GM19463 (cell line): ENCODE results near the gene PLCB3.

ENCODE experiments used
- ATAC-seq: cut with Tn5 transposase; IDR thresholded peaks from one replicate; pipeline ENCODE4 v1.9.1; 2021; ENCODE audit warnings: mild to moderate bottlenecking, moderate library complexity; ENCODE audit not compliant: unreplicated experiment

The PLCB3 gene

GRCh38 chr11:64285885-64286800 is 34.8 kb downstream of the PLCB3 start:
- no peak for ATAC-seq

- ATAC-seq: no peak
Observed at GRCh38 chr11:64286801-64287159, 35.5 kb downstream of the PLCB3 start.

GRCh38 chr11:64287676-64288352 is 36.5 kb downstream of the PLCB3 start:
- no peak for ATAC-seq

DNA sequence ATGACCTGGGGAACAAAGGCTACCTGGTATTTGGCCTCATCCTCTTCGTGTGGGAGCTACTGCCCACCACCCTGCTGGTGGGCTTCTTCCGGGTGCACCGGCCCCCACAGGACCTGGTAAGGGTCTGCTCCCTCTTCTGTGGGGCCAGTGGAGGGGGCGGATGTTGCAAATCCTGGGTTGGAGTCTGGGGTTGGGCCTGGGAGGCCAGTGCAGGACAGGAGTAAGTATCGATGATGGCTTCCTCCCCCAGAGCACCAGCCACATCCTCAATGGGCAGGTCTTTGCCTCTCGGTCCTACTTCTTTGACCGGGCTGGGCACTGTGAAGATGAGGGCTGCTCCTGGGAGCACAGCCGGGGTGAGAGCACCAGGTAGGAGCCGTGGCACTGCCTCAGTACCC is 37.0 kb downstream of the PLCB3 start:
- no peak for ATAC-seq

DNA sequence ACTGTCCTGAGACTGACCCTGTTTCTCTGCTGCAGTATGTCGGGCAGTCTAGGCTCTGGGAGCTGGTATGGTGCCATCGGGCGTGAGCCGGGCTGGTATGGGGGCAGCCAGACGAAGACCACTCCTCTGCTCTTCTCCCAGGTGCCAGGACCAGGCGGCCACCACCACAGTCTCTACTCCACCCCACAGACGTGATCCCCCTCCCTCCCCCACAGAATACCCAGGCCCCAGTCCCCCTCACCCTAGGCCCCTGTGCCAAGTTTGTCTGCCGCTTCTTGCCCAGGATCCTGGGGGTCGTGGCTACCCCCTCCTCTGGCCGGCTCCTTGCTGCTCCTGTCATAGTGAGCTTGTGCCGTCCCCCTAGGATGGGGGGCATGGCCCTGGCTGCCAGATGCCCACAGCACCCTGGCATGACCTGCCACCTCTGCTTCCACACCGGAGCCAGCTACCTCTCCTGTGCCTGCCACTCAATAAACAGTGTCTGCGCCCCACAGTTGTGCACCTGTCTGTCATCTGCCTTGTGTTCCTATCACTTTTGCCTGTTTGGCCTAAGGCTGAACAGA is 37.8 kb downstream of the PLCB3 start:
- ATAC-seq: no peak

- ATAC-seq: no peak
Observed at GRCh38 chr11:64290352-64291261, 39.3 kb downstream of the PLCB3 start.

- no peak for ATAC-seq
Observed at GRCh38 chr11:64291262-64291751, 40.0 kb downstream of the PLCB3 start, which contains the start of gene KCNK4. Gene KCNK4 (plus strand): TSS chr11:64291302. CDS start chr11:64293019, 1,717 bp downstream.

GRCh38 chr11:64291752-64292459 is 40.6 kb downstream of the PLCB3 start:
- no peak for ATAC-seq

DNA sequence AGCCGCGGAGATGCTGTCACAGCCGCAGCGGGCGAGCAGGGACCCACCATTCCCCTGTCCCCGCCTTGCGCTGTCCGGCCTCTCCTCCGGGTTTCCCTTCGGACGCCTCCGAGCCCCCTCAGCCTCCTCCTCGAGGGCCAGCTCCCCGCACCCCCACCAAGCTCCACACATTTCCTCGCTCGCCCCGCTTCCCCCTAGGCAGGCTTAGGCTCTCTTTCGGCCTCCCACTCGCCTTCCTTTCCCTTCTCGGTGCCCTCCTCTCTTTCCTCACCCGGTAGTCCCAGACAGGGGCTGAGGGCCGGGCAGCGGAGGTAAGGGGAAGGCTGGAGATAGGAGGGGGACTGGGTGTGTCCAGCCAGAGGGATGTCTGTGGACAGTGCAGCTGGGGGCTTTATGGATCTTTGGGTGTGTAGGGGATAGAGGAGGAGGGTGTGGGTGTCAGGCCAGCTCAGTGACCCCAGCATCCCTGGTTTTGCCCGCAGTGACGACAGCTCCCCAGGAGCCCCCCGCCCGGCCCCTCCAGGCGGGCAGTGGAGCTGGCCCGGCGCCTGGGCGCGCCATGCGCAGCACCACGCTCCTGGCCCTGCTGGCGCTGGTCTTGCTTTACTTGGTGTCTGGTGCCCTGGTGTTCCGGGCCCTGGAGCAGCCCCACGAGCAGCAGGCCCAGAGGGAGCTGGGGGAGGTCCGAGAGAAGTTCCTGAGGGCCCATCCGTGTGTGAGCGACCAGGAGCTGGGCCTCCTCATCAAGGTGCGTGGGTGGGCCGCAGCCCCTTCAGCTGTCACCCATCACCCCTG is 41.3 kb downstream of the PLCB3 start:
- no peak for ATAC-seq

- ATAC-seq: no peak
Observed at GRCh38 chr11:64294774-64295173, 43.4 kb downstream of the PLCB3 start.

- ATAC-seq: no peak
Observed at GRCh38 chr11:64295760-64296159, 44.4 kb downstream of the PLCB3 start.

DNA sequence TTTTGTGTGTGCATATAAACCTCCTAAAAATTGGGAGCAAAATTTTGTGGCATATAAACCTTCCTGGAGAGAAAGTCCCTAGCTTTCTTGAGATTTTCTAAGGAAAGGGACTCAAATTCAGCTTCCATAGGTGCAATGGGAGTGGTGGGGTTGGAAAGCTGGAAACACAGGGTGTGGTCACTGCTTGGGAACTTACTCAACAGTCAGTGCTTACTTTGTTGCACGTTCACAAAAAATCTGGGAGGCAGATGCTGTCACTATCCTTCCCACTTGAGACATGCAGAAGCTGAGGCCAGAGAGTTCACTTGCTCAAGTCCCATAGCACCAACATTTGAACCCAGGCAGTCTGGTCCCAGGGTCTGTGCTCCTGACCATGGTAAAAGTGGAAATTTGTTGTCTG is 44.9 kb downstream of the PLCB3 start:
- no peak for ATAC-seq

GRCh38 chr11:64296830-64297698 is 45.7 kb downstream of the PLCB3 start:
- ATAC-seq: no peak

DNA sequence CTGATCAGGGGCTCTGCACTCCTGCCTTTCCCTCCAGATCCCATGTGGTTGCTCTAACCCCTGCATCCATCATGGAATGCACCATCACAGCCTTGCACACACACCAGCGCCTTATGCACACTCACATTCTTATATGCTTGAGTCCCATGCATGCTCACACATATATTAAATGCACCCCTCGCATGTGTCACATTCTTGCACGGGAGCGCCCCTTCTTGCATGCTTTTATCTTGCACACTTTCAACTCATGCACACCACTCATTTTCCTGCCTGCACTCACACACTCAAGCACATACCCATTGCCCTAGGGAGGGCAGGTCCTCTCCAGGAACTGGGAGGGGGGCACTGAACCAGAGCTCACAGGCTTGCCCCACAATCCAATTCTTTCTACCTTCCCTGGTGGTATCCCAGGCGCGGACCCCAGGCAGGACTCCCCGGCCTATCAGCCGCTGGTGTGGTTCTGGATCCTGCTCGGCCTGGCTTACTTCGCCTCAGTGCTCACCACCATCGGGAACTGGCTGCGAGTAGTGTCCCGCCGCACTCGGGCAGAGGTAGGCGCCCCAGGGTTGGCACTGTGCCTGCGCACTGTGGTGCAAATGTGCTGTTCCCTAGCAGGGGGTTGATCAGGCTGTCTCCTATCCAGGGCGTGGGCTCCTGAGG is 46.5 kb downstream of the PLCB3 start:
- no peak for ATAC-seq

- ATAC-seq: no peak
Observed at GRCh38 chr11:64298966-64299846, 47.9 kb downstream of the PLCB3 start.

DNA sequence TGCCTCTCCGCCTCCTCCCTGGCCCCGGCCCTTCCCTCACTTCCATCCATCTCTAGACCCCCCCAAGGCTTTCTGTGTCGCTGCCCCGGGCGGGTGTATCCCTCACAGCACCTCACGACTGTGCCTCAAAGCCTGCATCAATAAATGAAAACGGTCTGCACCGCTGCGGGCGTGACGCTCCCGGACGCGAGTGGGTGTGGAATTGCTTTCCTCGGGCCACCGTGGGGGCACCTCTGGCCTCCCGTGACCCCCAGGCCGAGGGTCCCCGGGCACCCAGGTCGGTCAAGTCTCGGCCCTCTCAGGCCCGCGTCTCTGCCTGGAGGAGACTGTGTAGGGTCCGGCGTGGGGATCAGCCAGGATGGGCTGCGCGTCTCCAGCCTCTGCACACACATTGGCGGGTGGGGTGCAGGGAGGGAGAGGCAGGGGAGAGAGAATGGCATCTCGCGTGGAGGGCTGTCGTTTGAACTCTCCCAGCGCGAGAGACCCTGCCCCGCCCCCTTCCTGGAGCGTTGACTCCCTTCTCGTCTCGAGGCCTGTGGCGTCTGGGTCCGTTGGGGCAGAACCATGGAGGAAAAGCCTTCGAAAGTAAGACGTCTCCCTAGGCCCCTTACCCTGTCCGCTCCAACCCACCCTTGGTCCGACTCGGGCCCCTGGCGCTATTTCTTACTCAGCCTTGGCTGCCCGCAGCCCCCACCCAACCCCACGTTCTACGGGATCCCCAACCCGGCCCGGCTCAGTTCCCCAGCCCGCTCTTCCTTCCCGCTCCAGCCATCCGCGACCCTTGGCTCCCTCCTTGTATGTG is 48.7 kb downstream of the PLCB3 start, which contains the start of gene CATSPERZ:
CATSPERZ (plus strand) TSS at position 512 of the 802 bp plus-strand sequence; CDS start at position 565, 53 bp downstream.
- no peak for ATAC-seq
